ENCODE data around the gene ENDOV.

The ENDOV gene

DNA sequence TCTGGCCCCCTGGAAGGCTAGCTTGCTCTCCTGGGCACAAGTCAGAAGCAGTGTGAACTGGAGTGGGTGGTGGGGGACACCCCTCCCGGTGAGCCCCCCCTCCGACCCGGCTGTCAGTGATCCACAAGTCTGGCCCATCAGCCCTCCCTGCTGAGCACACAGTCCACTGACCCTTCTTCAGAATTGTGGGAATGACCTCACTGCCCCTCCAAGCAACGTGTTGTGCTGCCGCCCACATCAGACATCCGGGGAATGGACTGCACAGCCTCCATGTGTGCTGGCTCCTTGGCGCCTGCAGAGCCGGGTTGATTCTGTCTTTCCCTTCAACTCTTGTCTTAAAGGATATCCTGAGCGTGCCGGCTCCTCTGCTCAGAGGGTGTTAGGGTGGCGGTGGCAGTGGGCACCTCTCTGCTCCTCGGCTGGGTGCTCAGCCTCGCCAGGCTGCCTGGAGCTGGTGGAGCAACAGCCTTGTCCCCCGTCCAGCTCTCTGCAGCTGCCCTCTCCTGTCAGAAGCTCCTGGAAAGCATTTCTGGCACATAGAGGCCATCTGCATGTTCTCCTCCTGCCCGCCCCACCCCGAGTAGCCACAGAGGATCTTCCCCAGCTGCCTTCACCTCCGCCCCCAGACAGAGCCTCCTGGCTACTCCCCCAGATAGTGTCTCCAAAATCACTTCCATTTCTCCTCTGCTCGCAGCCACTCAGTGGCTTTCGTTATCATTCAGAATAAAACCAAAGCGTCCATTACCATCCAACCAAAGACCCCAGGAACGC, 41.7 kb downstream of the ENDOV start:
- H3K4me3 ChIP-seq (ENCODE audit: control insufficient read depth, low read depth, low read length): no peak overlapping the region
- TF ChIP-seq CTCF (IDR thresholded peaks at IDR 0.05; ENCODE audit: control insufficient read depth, insufficient read depth, low read depth, low read length, missing control alignments): no peak
- DNase-seq (ENCODE audit: low read depth): no peak

GRCh38 chr17:80457236-80457856, 42.4 kb downstream of the ENDOV start:
- DNase-seq (ENCODE audit: low read depth): no peak
- H3K4me3 ChIP-seq (ENCODE audit: control insufficient read depth, low read depth, low read length): no peak overlapping the region
- no peak for TF ChIP-seq CTCF (IDR thresholded peaks at IDR 0.05; ENCODE audit: control insufficient read depth, insufficient read depth, low read depth, low read length, missing control alignments)

DNA sequence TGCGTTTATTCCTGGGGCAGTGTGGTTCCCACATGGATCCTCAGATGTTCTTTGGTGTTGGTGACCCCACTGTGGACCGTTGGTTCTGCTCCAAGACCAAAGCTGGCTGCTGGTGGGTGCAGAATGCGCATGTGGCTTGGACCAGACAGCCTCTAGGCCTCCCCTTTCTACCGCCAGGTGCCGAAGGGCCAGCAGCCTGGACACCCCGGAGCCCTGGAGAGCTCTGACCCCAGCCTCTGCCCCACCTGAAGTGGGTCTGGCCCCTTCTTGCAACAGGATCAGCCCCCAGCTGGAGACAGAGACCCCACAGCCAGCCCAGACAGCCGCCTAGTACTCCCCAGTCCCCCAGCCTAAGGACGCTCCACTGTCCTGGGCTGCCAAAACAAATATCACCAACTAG, 43.0 kb downstream of the ENDOV start:
- no peak for DNase-seq (ENCODE audit: low read depth)
- no peak for TF ChIP-seq CTCF (IDR thresholded peaks at IDR 0.05; ENCODE audit: control insufficient read depth, insufficient read depth, low read depth, low read length, missing control alignments)
- H3K4me3 ChIP-seq (ENCODE audit: control insufficient read depth, low read depth, low read length): no peak overlapping the region

DNA sequence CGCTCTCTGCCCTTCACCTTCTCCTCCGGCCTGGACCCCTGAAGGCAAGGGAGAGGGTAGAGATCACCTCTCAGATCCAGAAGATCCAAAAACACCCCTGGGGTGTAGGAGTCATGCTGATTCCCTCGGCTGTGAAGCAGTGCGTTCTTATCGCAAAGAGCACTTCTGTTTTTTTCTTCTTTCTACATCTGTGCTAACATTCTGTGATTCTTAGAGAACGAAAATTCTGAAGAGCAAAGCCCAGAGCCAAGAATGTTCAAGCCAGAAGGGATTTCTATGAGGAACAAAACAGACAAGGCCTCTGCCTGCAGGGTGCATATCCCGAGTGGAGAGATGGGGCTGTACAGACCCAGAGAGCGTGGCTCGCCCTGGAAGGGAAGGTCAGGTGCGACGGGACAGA, 44.3 kb downstream of the ENDOV start:
- no peak for TF ChIP-seq CTCF (IDR thresholded peaks at IDR 0.05; ENCODE audit: control insufficient read depth, insufficient read depth, low read depth, low read length, missing control alignments)
- no peak for DNase-seq (ENCODE audit: low read depth)
- H3K4me3 ChIP-seq (ENCODE audit: control insufficient read depth, low read depth, low read length): no peak overlapping the region

- no peak for TF ChIP-seq CTCF (IDR thresholded peaks at IDR 0.05; ENCODE audit: control insufficient read depth, insufficient read depth, low read depth, low read length, missing control alignments)
- DNase-seq (ENCODE audit: low read depth): no peak
- no peak overlapping the region for H3K4me3 ChIP-seq (ENCODE audit: control insufficient read depth, low read depth, low read length)
Observed at GRCh38 chr17:80460429-80460834, 45.5 kb downstream of the ENDOV start.

GRCh38 chr17:80461528-80462160, 46.7 kb downstream of the ENDOV start:
- DNase-seq (ENCODE audit: low read depth): no peak
- TF ChIP-seq CTCF (IDR thresholded peaks at IDR 0.05; ENCODE audit: control insufficient read depth, insufficient read depth, low read depth, low read length, missing control alignments): no peak
- H3K4me3 ChIP-seq (ENCODE audit: control insufficient read depth, low read depth, low read length): no peak overlapping the region

All from AG09309 (cell line).